Stimulated activated CD4-positive, alpha-beta T cell treated with anti-CD3 and anti-CD28 coated beads, TNF-alpha, amount 100 ng/mL, for 48 hours (primary cell): ENCODE measurements around the gene TMEM106C.

Experiments used
- DNase-seq, 3 donors: peaks; one replicate each; pipeline ENCODE4 v3.0.0-alpha.2; 2020; ENCODE audit warnings: low read depth in 3 of 3

The TMEM106C gene

GRCh38 chr12:47995981-47996401 lies 32.6 kb downstream of the TMEM106C start:
- DNase-seq, result no peak

GRCh38 chr12:47997321-47997720 lies 33.9 kb downstream of the TMEM106C start:
- no peak for DNase-seq

GRCh38 chr12:47999816-48000215 lies 36.4 kb downstream of the TMEM106C start:
- no peak for DNase-seq

- no peak for DNase-seq
Observed at GRCh38 chr12:48000878-48001504, 37.6 kb downstream of the TMEM106C start.

GRCh38 chr12:48001505-48002413 lies 38.4 kb downstream of the TMEM106C start:
- no peak for DNase-seq

GRCh38 chr12:48002414-48002730 lies 39.0 kb downstream of the TMEM106C start:
- DNase-seq, result no peak

- no peak for DNase-seq
Observed at GRCh38 chr12:48002773-48003218, 39.4 kb downstream of the TMEM106C start.

- DNase-seq, result no peak
Observed at GRCh38 chr12:48003226-48004052, 40.0 kb downstream of the TMEM106C start.

- no peak for DNase-seq
Observed at GRCh38 chr12:48004053-48004941, 40.9 kb downstream of the TMEM106C start, which contains the start of gene COL2A1. COL2A1 (minus strand) TSS chr12:48004476; CDS start chr12:48004321, 155 bp downstream.

GRCh38 chr12:48005001-48005749 lies 41.8 kb downstream of the TMEM106C start:
- DNase-seq, result no peak

GRCh38 chr12:48005750-48006021 lies 42.3 kb downstream of the TMEM106C start:
- no peak for DNase-seq

GRCh38 chr12:48007206-48007605 lies 43.8 kb downstream of the TMEM106C start:
- DNase-seq, result no peak

GRCh38 chr12:48008349-48008748 lies 45.0 kb downstream of the TMEM106C start:
- no peak for DNase-seq

GRCh38 chr12:48008950-48009349 lies 45.6 kb downstream of the TMEM106C start:
- DNase-seq, result no peak

- no peak for DNase-seq
Observed at GRCh38 chr12:48009471-48009870, 46.1 kb downstream of the TMEM106C start.

- DNase-seq, result no peak
Observed at GRCh38 chr12:48010366-48010970, 47.1 kb downstream of the TMEM106C start.

- no peak for DNase-seq
Observed at GRCh38 chr12:48012070-48012469, 48.7 kb downstream of the TMEM106C start.

- DNase-seq, result no peak
Observed at GRCh38 chr12:48013287-48013686, 49.9 kb downstream of the TMEM106C start.

GRCh38 chr12:48015129-48015528 lies 51.7 kb downstream of the TMEM106C start:
- no peak for DNase-seq

GRCh38 chr12:48015954-48016353 lies 52.6 kb downstream of the TMEM106C start:
- DNase-seq, result no peak
